HAP-1 (cell line): ENCODE measurements around the gene PDCL3.

Source experiments
- DNase-seq, 2 experiments: peaks; one replicate each; pipeline ENCODE4 v3.0.0-alpha.2; 2016 to 2020; ENCODE audit warnings: low spot score in 2 of 2
- H3K27me3 ChIP-seq: fragments of 250-450 bp; sonication (Bioruptor Pico); 2 replicates; pipeline ENCODE4 v1.5.1; 2020; ENCODE audit warnings: low read depth, mild to moderate bottlenecking, moderate library complexity
- H3K36me3 ChIP-seq: fragments of 250-450 bp; sonication (Bioruptor Pico); replicated peaks from 2 replicates; pipeline ENCODE4 v1.5.1; 2020; ENCODE audit warnings: mild to moderate bottlenecking
- H3K4me1 ChIP-seq: fragments of 250-450 bp; sonication (Bioruptor Pico); 2 replicates; pipeline ENCODE4 v1.5.1; 2020; ENCODE audit warnings: mild to moderate bottlenecking
- H3K4me3 ChIP-seq: fragments of 250-450 bp; sonication (Bioruptor Pico); 2 replicates; pipeline ENCODE4 v1.5.1; 2020; ENCODE audit warnings: mild to moderate bottlenecking, moderate library complexity
- H3K9me3 ChIP-seq: fragments of 250-450 bp; sonication (Bioruptor Pico); 2 replicates; pipeline ENCODE4 v1.5.1; 2020; ENCODE audit warnings: mild to moderate bottlenecking, moderate library complexity
- in situ Hi-C: fragments of 300-500 bp; cut with MboI; formaldehyde crosslinking; loops from 3 replicates; pipeline ENCODE4 v1.14.3; 2020; ENCODE audit warnings: low sequenced_read_pairs, inconsistent platforms, mixed read lengths

Gene PDCL3

DNA sequence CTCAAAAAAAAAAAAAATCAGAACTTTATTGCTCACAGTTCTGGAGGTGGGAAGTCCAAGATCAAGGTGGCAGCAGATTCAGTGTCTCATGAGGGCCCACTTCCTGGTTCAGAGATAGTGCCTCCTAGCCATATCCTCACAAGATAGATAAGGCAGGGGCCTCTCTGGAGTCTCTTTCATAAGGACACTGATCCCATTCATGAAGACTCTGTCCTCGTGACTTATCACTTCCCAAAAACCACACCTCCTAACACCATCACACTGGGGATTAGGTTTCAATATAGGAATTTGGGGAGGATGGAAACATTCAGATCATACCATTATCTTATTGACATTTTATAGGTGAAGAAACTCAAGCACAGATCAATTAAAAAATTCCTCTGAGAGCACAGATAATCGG is 61.1 kb downstream of the PDCL3 start:
- Histone ChIP-seq H3K27me3 (peaks cover 2% of the 10 kb centered on the region; the same call in 1 of the 2 replicates), H3K36me3 (no peaks in the 10 kb centered on the region), H3K9me3 (no peaks in the 10 kb centered on the region), H3K4me1 (no peaks in the 10 kb centered on the region), H3K4me3 (no peak overlapping the region)
- in situ Hi-C loops: no loop called here
- DNase-seq: no peak

DNA sequence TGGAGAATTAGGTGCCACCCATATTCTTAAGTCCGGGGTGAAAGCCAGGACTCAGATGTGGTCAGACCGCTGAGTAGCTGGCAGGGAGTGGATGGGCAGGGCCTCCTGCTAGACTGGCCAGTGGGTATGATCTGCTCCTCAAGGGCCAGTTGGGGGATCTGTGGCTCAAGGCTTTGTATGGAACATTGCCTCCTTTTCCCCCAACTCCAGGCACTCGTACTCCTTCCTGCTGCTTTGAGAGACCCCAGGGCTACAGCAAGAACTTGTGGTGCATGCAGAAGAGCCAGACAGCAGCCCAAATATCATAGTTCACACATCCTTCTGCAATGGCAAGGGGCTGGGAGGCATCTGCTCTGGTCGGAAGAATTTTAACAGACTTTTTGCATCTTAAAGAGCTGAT is 61.7 kb downstream of the PDCL3 start:
- DNase-seq: no peak
- Histone ChIP-seq H3K4me1 (no peaks in the 10 kb centered on the region), H3K27me3 (peaks cover 2% of the 10 kb centered on the region; the same call in 1 of the 2 replicates), H3K4me3 (no peak overlapping the region), H3K9me3 (no peaks in the 10 kb centered on the region), H3K36me3 (no peaks in the 10 kb centered on the region)
- in situ Hi-C loops: no loop called here

DNA sequence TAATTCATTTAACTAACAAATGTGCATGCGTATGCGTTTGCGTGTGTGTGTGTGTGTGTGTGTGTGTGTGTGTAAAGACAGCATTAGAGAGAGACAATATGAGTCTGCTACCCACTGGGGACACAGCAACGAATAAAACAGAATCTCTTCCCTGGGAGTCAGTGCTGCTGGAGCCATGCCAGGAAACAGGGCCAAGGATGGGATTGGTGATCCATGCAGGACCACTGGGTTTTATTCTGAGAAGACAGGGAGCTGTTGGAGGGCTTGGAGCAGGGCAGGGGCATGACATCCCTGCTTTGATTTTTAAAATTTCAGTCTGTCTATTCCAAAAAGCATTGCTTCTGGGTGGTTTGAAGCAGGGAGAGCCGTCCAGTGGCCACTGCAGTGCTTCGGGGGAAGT is 62.9 kb downstream of the PDCL3 start:
- in situ Hi-C loops: no loop called here
- Histone ChIP-seq H3K4me1 (no peaks in the 10 kb centered on the region), H3K36me3 (no peaks in the 10 kb centered on the region), H3K4me3 (no peak overlapping the region), H3K27me3 (peaks cover 2% of the 10 kb centered on the region; the same call in 1 of the 2 replicates), H3K9me3 (no peaks in the 10 kb centered on the region)
- no peak for DNase-seq
